Measurements from ENCODE around the gene NANOS3.

GRCh38 chr19:13885826-13886365 lies 9.0 kb downstream of the NANOS3 start:
- TF ChIP-seq, protein P1, sequence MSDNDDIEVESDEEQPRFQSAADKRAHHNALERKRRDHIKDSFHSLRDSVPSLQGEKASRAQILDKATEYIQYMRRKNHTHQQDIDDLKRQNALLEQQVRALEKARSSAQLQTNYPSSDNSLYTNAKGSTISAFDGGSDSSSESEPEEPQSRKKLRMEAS (IDR thresholded peaks at IDR 0.05) = no peak
- TF ChIP-seq EZH2 (IDR thresholded peaks at IDR 0.05) (no peak), POLR2AphosphoS5 (IDR thresholded peaks at IDR 0.05; ENCODE audit: low read depth, low read length) (no peak), ZNF274 (IDR thresholded peaks at IDR 0.05; ENCODE audit: low read depth, low read length) (no peak), SP1 (IDR thresholded peaks at IDR 0.05; ENCODE audit: low read depth) (no peak), ELF1 (IDR thresholded peaks at IDR 0.05; ENCODE audit: borderline replicate concordance, low read depth) (no peak), SIN3A (IDR thresholded peaks at IDR 0.05; ENCODE audit: low read depth) (no peak), POLR2A (IDR thresholded peaks at IDR 0.05; ENCODE audit: borderline replicate concordance, extremely low read depth, insufficient read depth, insufficient read length) (no peak), TCF7L2 (IDR thresholded peaks at IDR 0.05; ENCODE audit: borderline replicate concordance, extremely low read depth, insufficient read depth, insufficient read length) (no peak), YY1 (IDR thresholded peaks at IDR 0.05; ENCODE audit: extremely low read depth, insufficient replicate concordance, low read depth, low read length) (no peak)
- TF ChIP-seq, protein P2, sequence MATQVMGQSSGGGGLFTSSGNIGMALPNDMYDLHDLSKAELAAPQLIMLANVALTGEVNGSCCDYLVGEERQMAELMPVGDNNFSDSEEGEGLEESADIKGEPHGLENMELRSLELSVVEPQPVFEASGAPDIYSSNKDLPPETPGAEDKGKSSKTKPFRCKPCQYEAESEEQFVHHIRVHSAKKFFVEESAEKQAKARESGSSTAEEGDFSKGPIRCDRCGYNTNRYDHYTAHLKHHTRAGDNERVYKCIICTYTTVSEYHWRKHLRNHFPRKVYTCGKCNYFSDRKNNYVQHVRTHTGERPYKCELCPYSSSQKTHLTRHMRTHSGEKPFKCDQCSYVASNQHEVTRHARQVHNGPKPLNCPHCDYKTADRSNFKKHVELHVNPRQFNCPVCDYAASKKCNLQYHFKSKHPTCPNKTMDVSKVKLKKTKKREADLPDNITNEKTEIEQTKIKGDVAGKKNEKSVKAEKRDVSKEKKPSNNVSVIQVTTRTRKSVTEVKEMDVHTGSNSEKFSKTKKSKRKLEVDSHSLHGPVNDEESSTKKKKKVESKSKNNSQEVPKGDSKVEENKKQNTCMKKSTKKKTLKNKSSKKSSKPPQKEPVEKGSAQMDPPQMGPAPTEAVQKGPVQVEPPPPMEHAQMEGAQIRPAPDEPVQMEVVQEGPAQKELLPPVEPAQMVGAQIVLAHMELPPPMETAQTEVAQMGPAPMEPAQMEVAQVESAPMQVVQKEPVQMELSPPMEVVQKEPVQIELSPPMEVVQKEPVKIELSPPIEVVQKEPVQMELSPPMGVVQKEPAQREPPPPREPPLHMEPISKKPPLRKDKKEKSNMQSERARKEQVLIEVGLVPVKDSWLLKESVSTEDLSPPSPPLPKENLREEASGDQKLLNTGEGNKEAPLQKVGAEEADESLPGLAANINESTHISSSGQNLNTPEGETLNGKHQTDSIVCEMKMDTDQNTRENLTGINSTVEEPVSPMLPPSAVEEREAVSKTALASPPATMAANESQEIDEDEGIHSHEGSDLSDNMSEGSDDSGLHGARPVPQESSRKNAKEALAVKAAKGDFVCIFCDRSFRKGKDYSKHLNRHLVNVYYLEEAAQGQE (IDR thresholded peaks at IDR 0.05; ENCODE audit: low read depth) = no peak
- TF ChIP-seq, protein P3, sequence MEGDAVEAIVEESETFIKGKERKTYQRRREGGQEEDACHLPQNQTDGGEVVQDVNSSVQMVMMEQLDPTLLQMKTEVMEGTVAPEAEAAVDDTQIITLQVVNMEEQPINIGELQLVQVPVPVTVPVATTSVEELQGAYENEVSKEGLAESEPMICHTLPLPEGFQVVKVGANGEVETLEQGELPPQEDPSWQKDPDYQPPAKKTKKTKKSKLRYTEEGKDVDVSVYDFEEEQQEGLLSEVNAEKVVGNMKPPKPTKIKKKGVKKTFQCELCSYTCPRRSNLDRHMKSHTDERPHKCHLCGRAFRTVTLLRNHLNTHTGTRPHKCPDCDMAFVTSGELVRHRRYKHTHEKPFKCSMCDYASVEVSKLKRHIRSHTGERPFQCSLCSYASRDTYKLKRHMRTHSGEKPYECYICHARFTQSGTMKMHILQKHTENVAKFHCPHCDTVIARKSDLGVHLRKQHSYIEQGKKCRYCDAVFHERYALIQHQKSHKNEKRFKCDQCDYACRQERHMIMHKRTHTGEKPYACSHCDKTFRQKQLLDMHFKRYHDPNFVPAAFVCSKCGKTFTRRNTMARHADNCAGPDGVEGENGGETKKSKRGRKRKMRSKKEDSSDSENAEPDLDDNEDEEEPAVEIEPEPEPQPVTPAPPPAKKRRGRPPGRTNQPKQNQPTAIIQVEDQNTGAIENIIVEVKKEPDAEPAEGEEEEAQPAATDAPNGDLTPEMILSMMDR (IDR thresholded peaks at IDR 0.05 in 2 of 3, conservative IDR thresholded peaks at IDR 0.05 in 1 of 3; ENCODE audit: borderline replicate concordance in 1 of 3, insufficient read depth in 1 of 3, low read depth in 2 of 3, low read length in 2 of 3) = no peak
